Epidermal melanocyte (primary cell): ENCODE results near the gene BTBD10.

Source experiments
- DNase-seq: peaks from one replicate; pipeline ENCODE4 v3.0.0; 2011; ENCODE audit warnings: low spot score; ENCODE audit not compliant: insufficient read length

Gene BTBD10

DNA sequence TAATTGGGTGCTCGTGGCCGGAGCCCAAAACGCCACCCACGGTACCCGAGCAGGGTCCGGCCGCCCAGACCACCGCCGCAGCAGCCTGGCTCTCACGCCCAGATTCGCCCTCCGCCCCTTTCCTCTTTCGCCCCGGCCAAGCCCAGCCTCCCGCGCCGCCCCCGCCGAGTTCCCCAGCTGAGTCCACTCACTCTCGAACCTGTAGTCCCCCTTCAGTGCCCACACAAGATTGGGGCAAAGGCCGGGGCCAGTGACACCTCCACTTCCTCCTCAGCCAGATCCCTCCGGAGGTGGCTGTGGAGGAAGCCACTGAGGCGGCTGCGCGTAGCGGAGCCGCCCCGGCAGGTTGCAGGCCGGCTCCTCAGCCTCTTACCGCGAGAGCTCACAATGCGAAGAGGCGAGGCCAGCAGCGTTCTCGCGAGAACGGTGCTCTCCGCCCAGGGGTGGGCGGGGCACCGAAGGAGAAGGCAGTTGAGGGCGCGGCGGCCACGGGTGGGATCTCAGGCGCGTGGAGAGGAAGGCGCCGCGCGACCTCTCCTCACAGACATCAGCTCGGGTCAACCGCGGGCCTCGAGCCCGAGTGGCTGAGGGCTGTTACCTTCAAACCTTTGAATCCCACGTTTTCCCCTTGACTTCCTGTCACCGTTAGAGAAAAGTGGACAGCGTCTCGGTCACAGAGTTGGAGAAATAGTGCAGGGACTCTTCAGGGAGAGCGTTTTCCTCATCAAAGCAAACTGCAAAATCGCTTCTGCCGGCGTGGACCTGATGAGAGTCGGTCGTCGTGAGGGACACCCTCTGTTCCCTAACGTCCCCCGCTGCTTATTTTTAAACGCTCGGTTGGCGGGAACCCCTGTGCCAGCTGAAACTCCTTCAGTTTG, at the start of gene BTBD10:
Gene BTBD10, minus strand, starts transcription at position 322 of the 878 bp plus-strand sequence. CDS start 18,098 bp downstream, outside the sequence.
- DNase-seq: peak; percentile 65

DNA sequence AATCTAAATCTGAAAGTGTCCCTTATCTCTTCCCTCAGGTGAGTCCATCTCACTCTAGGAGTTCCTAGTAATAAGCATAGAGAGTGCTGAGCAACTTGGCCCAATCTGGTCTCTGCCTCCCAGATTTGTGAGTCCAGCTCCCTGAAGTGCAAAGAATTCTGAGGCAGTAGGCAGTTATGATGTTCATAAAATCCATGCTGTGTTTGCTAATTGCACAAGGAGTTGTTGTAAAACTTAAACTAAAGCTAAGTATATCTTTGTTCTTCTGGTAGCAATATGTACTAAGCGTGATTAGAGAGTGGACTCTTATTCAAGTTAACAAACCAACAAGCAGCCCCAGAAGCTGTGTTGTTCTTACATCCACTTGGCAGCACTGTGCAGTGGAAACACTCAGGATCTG, 40.4 kb upstream of the BTBD10 start:
- no peak for DNase-seq

DNA sequence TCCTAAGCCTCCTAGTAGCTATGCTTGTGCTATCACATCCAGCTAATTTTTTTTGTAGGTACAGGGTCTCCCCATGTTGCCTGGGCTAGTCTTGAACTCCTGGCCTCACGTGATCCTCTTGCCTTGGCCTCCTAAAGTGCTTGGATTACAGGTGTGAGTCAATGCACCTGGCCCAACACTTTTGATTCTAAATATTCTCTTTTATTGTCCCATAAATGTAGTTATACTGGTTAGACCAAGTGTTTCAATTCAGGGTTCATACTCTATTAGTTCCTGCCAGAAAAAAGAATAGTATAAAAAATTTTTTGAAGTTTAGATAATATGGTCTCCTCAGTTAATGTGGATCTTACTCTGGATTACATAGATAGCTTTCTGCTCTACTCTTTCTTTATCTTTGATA, 39.5 kb upstream of the BTBD10 start:
- DNase-seq: no peak

- DNase-seq: no peak
Measured at GRCh38 chr11:13495929-13496328, 32.9 kb upstream of the BTBD10 start, which contains the start of gene PTH. Gene PTH, minus strand, starts transcription at chr11:13495997. Its CDS starts 3,142 bp downstream, at chr11:13492855.

GRCh38 chr11:13494051-13494450, 31.0 kb upstream of the BTBD10 start:
- no peak for DNase-seq

- DNase-seq: no peak
Measured at GRCh38 chr11:13487661-13488030, 24.6 kb upstream of the BTBD10 start.

GRCh38 chr11:13486926-13487660, 24.1 kb upstream of the BTBD10 start:
- no peak for DNase-seq

DNA sequence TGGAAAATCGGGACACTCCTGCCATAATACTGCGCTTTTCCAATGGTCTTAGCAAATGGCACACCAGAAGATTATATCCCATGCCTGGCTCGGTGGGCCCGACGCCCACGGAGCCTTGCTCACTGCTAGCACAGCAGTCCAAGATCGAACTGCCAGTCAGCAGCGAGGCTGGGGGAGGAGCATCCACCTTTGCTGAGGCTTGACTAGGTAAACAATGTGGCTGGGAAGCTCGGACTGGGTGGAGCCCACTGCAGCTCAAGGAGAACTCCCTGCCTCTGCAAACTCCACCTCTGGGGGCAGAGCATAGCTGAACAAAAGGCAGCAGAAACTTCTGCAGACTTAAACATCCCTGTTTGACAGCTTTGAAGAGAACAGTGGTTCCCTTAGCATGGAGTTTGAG, 17.2 kb upstream of the BTBD10 start:
- no peak for DNase-seq

GRCh38 chr11:13479688-13480087, 16.7 kb upstream of the BTBD10 start:
- no peak for DNase-seq

GRCh38 chr11:13475091-13475490, 12.1 kb upstream of the BTBD10 start:
- no peak for DNase-seq

DNA sequence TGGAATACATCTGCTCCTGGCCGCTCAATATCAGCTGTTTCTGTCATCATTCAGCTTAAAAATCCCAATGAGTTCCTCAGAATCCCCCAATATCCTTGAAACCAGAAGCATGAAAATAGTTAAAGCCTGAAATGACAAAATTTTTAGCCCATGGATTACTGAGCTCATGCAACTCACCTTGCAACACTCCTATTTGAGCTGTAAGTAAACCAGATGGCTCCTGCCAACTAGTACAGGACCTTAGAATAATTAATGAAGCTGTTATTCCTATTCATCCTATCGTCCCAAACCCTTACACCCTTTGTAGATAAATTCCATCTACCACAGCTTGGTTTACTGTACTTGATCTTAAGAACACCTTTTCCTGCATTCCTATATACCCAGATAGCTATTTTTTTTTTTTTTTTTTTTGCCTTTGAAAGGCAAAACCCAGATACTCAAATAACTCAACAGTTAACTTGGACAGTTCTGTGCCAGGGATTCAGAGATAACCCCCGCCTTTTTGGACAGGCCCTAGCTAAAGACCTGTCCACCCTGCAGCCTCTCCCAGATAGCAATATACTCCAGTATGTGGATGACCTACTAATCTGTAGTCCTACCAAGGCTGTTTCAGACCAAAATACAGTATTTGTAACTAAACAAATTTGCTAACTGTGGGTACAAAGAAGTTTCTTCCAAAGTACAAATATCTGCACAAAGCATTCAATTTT, 10.1 kb upstream of the BTBD10 start:
- no peak for DNase-seq

GRCh38 chr11:13468750-13469149, 5.7 kb upstream of the BTBD10 start:
- DNase-seq: no peak

- DNase-seq: no peak
Measured at GRCh38 chr11:13465909-13466371, 2.9 kb upstream of the BTBD10 start.

DNA sequence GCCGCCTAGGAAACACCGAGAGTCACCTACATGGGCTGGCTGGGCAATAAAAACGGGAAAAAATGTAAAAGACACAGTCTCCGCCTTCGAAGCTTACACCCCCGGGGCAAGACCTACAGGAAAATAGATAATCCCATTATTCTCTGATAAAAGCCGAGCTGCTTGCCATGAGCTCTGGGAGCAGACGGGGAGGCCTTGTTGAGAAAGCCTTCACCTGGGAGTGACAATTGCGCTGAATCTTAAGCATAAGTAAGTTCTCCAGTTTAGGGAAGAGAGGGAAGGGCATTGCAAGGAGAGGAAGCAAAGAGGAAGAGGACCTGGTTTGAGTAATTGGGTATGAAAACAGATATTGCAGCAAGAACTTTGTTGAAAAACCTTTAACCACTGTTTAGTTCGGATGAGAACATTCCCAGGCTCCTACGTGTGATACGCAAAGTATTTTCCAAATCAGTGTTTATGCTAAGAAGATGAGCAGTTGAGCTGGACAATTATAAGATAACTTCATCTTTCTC, 813 bp upstream of the BTBD10 start:
- no peak for DNase-seq

DNA sequence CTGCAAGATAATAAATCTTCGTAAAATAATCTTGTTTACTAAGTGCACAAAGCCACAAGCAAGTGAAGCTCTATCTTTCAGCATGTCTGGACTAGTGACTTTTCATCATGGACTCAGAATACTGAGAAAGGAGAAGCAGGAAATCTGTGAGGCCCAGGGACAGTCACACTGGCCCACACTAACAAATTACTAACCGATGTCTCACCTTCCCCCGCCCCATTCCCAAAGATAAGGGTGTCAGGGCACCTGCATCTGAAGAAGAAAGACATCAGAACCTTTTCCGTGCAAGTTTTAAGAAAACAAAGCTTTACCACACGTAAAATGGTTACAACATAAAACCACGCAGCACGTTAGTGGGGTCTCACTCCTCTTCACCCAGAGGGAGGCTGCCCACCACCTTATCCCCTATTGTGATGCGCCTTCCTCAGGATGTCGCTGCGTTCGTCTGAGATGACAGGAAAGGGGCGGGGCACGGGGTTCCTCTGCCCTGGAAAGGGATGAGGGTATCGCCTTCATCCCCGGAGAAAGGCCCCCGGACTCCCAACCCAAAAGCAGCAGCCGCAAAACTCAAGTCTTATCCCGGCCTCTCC, 616 bp downstream of the BTBD10 start:
- DNase-seq: no peak

- no peak for DNase-seq
Measured at GRCh38 chr11:13461291-13461690, 1.7 kb downstream of the BTBD10 start.

DNA sequence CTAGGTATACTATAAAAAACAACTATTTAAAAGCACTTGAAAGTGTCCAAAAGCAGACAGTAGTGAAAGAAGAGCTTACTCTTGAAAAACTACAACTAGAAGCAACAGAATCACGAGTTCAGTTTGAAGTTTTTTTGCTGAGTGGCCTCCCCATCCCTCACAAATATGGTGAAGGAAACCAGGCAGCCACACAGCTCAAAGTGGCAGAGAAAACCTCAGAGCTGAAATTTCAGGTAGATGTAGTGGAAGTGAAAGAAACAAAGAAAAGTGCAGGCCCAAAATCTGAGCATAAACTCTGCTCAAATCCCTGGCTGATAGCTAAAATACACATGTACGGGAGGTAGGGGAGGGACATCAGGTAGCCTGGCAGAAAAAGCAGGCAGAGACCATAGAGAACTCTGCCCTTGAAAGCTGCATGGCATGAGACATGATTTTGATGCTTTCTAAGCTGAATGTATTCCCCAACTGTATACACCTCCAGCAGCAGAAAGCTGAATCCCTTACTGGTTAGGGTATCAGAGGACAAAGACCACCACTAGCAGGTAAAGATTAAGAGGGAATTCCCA, 12.1 kb downstream of the BTBD10 start:
- no peak for DNase-seq

- DNase-seq: no peak
Measured at GRCh38 chr11:13449522-13449921, 13.5 kb downstream of the BTBD10 start.

GRCh38 chr11:13448876-13449275, 14.1 kb downstream of the BTBD10 start:
- DNase-seq: no peak

GRCh38 chr11:13446444-13446843, 16.6 kb downstream of the BTBD10 start:
- no peak for DNase-seq

DNA sequence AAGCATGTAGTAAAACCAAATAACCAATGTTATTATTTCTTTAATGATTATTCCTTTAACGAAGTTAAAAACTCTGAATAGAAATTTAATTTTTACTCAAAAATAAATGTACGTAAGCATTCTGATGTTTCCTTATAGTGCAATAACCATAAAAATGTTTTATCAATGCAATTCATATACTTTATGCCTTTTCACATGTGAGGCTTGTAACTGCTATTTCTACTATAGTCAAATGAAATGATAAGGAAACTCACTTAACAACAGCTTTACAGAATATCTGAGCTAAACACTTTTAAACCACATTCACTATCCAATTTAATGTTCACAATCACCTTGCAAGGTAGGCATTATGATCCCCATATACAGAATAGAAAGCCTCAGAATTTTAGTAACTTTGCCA, 17.4 kb downstream of the BTBD10 start:
- DNase-seq: no peak
